Gastroesophageal sphincter (tissue), 4 donors: ENCODE results near the gene ALLC. TPM values are rescaled to one million over a fixed set of nuclear protein-coding genes. Genes with fewer than 3 reads are reported as not detected.

Source experiments
- ATAC-seq: fragments of 150-250 bp; one replicate; pipeline ENCODE4 v1.9.1; 2016; ENCODE audit warnings: mild to moderate bottlenecking, moderate library complexity
- H3K27ac ChIP-seq, 4 donors: fragments of 200-600 bp; sonication (generic) in 3 of 4; 1 replicate in 3 of 4; 2 replicates in 1 of 4; pipeline ENCODE4 v1.5.1; 2016 to 2019
- H3K27me3 ChIP-seq: fragments of 200-600 bp; sonication (generic); one replicate; pipeline ENCODE4 v1.5.1; 2019
- H3K36me3 ChIP-seq, 2 donors: fragments of 200-600 bp; sonication (generic); one replicate each; pipeline ENCODE4 v1.5.1; 2019; ENCODE audit warnings: control low read depth in 1 of 2
- H3K4me1 ChIP-seq, 3 donors: fragments of 200-600 bp; sonication (generic); 1 replicate in 2 of 3; 2 replicates in 1 of 3; pipeline ENCODE4 v1.5.1; 2016 to 2019; ENCODE audit warnings: control low read depth in 2 of 3
- H3K4me3 ChIP-seq, 2 donors: fragments of 200-600 bp; sonication (generic); one replicate each; pipeline ENCODE4 v1.5.1; 2019; ENCODE audit warnings: mild to moderate bottlenecking in 1 of 2, moderate library complexity in 1 of 2
- H3K9me3 ChIP-seq, 3 donors: fragments of 200-600 bp; sonication (generic); one replicate each; pipeline ENCODE4 v1.5.1; 2017 to 2019; ENCODE audit warnings: control low read depth in 2 of 3
- CTCF ChIP-seq, 4 experiments: fragments of 200-600 bp in 2 of 4; fragments of 450-650 bp in 2 of 4; sonication (generic) in 1 of 4; IDR thresholded peaks; one replicate each; pipeline ENCODE4 v1.5.1; 2017 to 2019; ENCODE audit warnings: antibody characterized with exemption in 4 of 4, mild to moderate bottlenecking in 2 of 4, moderate library complexity in 2 of 4
- EP300 ChIP-seq: sonication (generic); formaldehyde crosslinking; IDR thresholded peaks from one replicate; pipeline ENCODE4 v1.6.1; 2017; ENCODE audit warnings: antibody characterized with exemption, mild to moderate bottlenecking
- POLR2A ChIP-seq, 2 donors: fragments of 450-650 bp; IDR thresholded peaks; one replicate each; pipeline ENCODE4 v1.6.1; 2017; ENCODE audit warnings: antibody characterized with exemption in 2 of 2, mild to moderate bottlenecking in 2 of 2, moderate library complexity in 1 of 2
- POLR2AphosphoS5 ChIP-seq: sonication (generic); formaldehyde crosslinking; IDR thresholded peaks from one replicate; pipeline ENCODE4 v1.6.1; 2017; ENCODE audit warnings: antibody characterized with exemption
- WGBS, 2 donors: methylation state at CpG; one replicate each; pipeline ENCODE4 v1.1.5; 2018; ENCODE audit warnings: low coverage in 1 of 2; 5-methylcytosine and 5-hydroxymethylcytosine counted together
- total RNA-seq, 4 donors: library from RNA; depleted of rRNA; stranded (reverse); fragments of >200 nt; gene quantifications; one replicate each; pipeline ENCODE4 v1.1.0, GENCODE V29; 2016

Gene ALLC
- total RNA-seq, 4 donors from 2014 or later = not detected

- no peak for ATAC-seq
- no peak overlapping the region for H3K4me3 ChIP-seq
- TF ChIP-seq POLR2A (IDR thresholded peaks at IDR 0.05) (no peak), POLR2AphosphoS5 (no peak), EP300 (no peak), CTCF (IDR thresholded peaks at IDR 0.05) (no peak)
- H3K4me1 ChIP-seq = no peaks in the 10 kb centered on the region
- peaks cover 21% of the 10 kb centered on the region for H3K27me3 ChIP-seq
- H3K9me3 ChIP-seq = no peaks in the 10 kb centered on the region
- no peaks in the 10 kb centered on the region for H3K36me3 ChIP-seq
- no peak overlapping the region for H3K27ac ChIP-seq
- 90 to 93% methylated on average over 3 to 9 of the region's 9 CpGs for WGBS, 2 donors
Observed at GRCh38 chr2:3674066-3674845, 16.3 kb downstream of the ALLC start.

- no peak for ATAC-seq
- H3K27ac ChIP-seq = no peak overlapping the region
- peaks cover 11% of the 10 kb centered on the region for H3K27me3 ChIP-seq
- H3K4me1 ChIP-seq = no peaks in the 10 kb centered on the region
- H3K4me3 ChIP-seq = no peak overlapping the region
- TF ChIP-seq POLR2A (IDR thresholded peaks at IDR 0.05) (no peak), EP300 (no peak), CTCF (IDR thresholded peaks at IDR 0.05) (no peak), POLR2AphosphoS5 (no peak)
- no peaks in the 10 kb centered on the region for H3K36me3 ChIP-seq
- WGBS, 2 donors = 89 to 91% methylated on average over 3 to 4 of the region's 4 CpGs
- no peaks in the 10 kb centered on the region for H3K9me3 ChIP-seq
Observed at GRCh38 chr2:3675687-3676086, 17.7 kb downstream of the ALLC start.

DNA sequence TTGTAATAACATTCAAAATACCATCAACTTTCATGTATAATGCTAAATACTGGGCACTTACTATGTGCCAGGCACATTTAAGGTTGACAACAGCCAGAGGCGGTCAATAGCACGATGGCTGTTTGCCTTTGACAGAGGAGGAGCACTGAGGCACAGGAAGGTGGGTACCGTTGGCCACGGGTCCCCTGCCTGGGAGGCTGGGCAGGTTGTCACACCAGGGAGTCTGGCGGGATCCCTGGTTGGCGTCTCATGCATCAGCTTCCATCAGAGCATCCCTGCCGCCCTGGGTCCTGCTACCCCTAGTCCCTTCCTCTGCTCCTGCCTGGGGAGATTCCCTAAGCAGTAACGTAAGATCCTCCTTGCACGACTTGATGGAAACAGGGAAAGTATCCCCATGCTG is 19.4 kb downstream of the ALLC start:
- Histone ChIP-seq H3K27ac (no peak overlapping the region), H3K36me3 (no peaks in the 10 kb centered on the region), H3K4me3 (no peak overlapping the region), H3K27me3 (peaks cover 11% of the 10 kb centered on the region), H3K9me3 (no peaks in the 10 kb centered on the region), H3K4me1 (no peaks in the 10 kb centered on the region)
- 79 to 100% methylated on average over 2 to 6 of the region's 9 CpGs for WGBS, 2 donors
- TF ChIP-seq EP300 (no peak), CTCF (IDR thresholded peaks at IDR 0.05) (no peak), POLR2A (IDR thresholded peaks at IDR 0.05) (no peak), POLR2AphosphoS5 (no peak)
- ATAC-seq = no peak

DNA sequence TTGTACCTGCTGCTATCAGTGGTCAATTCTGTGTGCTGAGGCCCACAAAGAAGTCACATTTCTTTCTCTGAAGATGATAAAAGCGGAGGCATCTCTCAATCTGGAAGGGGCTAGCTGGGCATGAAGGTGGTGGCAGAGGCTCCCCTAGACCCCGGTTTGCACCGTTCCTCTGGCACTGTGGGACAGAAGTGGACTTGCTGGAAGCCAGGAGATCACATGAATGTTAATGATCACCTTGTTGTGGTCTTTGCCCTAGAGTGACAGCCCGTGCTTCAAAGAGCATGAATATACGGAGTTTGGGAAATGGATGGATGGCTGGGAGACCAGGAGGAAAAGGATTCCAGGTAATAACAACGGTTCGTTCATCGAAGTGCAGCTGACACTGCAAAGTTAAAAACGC is 20.2 kb downstream of the ALLC start:
- Histone ChIP-seq H3K27me3 (peaks cover 5% of the 10 kb centered on the region), H3K36me3 (no peaks in the 10 kb centered on the region), H3K4me1 (no peaks in the 10 kb centered on the region), H3K27ac (no peak overlapping the region), H3K4me3 (no peak overlapping the region), H3K9me3 (no peaks in the 10 kb centered on the region)
- 55 to 92% methylated on average over 2 to 3 of the region's 9 CpGs for WGBS, 2 donors
- no peak for ATAC-seq
- TF ChIP-seq POLR2A (IDR thresholded peaks at IDR 0.05) (no peak), EP300 (no peak), POLR2AphosphoS5 (no peak), CTCF (IDR thresholded peaks at IDR 0.05) (no peak)

GRCh38 chr2:3679180-3679579 is 21.2 kb downstream of the ALLC start:
- Histone ChIP-seq H3K36me3 (no peaks in the 10 kb centered on the region), H3K4me3 (no peak overlapping the region), H3K27ac (no peak overlapping the region), H3K9me3 (no peaks in the 10 kb centered on the region), H3K4me1 (no peaks in the 10 kb centered on the region), H3K27me3 (peaks cover 5% of the 10 kb centered on the region)
- WGBS, 2 donors = 95% methylated on average over 2 of the region's 2 CpGs; no CpG with 5 or more reads in 1 of the 2 donors
- ATAC-seq = no peak
- TF ChIP-seq CTCF (IDR thresholded peaks at IDR 0.05) = no peak
- TF ChIP-seq POLR2AphosphoS5 = no peak
